8988T (cell line): ENCODE data around the gene TMEM120B.
"Not testable (repeated sequence)": the region's sequence is repeated elsewhere in the genome, so short reads cannot be mapped to it uniquely, and the experiment has no call there.

Experiments used
- DNase-seq: peaks from one replicate; pipeline ENCODE4 v3.0.0; 2011

The TMEM120B gene

GRCh38 chr12:121748571-121749265, 36.2 kb downstream of the TMEM120B start:
- no peak for DNase-seq

DNA sequence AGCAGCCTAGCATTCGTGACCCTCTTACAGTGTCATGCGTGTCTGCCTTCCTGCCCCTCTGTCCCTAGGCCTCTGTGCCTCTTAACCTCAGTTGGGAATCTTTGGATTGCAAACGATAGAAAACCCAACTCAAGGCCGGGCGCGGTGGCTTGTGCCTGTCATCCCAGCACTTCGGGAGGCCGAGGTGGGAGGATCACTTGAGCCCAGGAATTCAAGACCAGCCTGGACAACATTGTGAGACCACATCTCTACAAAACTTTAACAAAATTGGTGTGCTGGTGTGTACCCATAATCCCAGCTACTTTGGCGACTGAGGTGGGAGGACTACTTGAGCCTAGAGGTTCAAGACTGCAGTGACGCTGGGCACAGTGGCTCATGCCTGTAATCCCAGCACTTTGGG, 36.7 kb downstream of the TMEM120B start:
- no peak for DNase-seq

- no peak for DNase-seq
These were observed 38.0 kb downstream of the TMEM120B start for GRCh38 chr12:121750507-121750955.

DNA sequence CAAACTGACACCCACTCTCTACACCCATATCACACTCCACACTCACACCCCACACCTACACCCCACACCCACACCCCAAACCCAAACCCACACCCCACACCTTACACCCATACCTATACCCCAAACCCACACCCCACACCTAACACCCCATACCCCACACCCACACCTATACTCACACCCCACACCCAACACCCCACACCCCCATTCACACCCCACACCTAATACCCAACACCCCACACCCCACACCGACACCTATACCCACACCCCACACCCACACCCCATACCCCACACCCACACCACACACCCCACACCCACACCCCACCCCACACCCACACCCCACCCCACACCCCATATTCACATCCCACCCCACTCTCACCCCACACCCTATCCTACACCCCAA, 38.5 kb downstream of the TMEM120B start:
- no peak for DNase-seq

- no peak for DNase-seq
These were observed 39.3 kb downstream of the TMEM120B start for GRCh38 chr12:121751749-121752351.

DNA sequence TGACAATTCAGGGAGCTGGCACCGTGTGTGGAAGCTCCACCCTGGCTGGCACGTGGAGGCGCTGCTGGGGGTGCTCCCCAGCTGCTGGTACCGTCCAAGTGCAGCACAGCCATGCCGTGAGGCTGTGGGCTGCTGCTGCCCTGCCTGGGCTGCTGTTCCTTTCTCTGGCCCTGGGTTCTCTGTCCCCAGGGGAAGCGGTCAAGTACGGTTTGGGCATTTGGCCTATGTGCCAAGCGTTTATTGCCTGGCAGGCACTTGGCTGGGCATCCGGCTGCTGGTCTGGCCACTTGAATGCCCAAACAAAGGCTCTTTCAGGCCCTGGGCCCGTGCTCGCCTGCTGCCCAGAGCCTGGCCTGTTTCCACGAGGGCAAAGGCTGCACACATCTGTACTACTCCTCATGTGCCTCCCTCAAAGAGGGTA, 41.3 kb downstream of the TMEM120B start:
- DNase-seq, result no peak

DNA sequence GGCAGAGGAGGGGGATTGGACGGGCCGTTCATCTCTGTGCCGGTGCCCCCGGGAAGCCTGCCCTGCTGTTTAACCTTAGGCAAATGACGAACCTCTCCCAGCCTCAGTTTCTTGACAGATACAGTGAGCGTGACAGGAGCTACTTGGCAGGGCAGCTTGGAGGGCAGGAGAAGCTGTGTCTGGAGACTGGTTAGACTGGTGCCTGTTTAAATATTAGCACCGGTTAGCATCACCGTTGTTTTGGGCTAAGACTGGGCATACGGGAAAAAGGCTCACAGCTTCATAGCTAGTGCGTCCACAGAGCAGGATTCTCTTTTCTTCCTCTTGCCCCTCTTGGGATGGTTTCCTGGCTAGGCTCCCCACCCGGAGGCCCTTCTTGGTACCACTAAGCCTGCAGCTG, 42.3 kb downstream of the TMEM120B start:
- no peak for DNase-seq

DNA sequence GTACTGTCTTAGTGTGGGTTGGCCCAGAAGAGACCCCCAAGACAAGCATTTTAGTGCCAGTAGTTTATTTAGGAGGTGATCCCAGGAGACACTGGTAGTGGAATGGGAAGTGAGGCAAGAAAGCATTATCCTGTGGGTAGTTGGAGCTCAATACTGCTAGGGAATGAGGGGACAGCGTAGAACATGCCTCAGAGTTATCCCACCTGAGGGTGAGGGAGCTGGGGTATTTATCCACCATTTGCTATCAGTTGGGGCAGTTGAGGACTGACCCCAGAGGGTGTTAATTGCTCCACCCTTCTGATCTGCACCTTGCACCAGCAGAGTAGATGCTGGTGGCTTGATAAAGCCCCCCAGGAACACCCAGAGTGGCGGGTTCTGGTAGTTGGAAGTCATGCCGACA, 43.0 kb downstream of the TMEM120B start:
- no peak for DNase-seq

- not testable (repeated sequence) for DNase-seq
These were observed 46.0 kb downstream of the TMEM120B start for GRCh38 chr12:121758536-121758935.

GRCh38 chr12:121762269-121762668, 49.7 kb downstream of the TMEM120B start:
- no peak for DNase-seq

- no peak for DNase-seq
These were observed 52.3 kb downstream of the TMEM120B start for GRCh38 chr12:121764808-121765207.

DNA sequence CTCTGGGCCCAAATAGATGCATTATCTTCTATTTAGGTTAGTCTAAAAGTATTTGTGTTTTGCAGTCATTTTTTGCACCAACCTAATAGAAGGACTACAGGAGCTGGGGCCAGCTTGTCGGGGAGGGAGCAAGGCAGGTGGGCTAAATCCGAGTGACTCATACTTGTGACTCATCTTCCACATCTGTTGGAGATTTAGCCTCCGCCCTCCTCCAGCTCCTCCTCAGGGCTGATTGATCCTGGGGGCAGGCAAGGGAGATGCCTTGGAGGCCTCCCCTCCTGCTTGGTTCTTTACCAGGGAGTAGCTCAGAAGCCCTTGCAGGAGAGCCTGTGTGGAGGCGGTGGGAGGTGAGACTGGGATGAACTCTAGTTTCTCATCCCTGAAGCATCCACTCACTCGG, 53.0 kb downstream of the TMEM120B start:
- peak; percentile 72 for DNase-seq

- no peak for DNase-seq
These were observed 53.9 kb downstream of the TMEM120B start for GRCh38 chr12:121766290-121767039.

- DNase-seq, result no peak
These were observed 55.0 kb downstream of the TMEM120B start for GRCh38 chr12:121767525-121768016.

GRCh38 chr12:121769297-121769830, 56.8 kb downstream of the TMEM120B start:
- no peak for DNase-seq

DNA sequence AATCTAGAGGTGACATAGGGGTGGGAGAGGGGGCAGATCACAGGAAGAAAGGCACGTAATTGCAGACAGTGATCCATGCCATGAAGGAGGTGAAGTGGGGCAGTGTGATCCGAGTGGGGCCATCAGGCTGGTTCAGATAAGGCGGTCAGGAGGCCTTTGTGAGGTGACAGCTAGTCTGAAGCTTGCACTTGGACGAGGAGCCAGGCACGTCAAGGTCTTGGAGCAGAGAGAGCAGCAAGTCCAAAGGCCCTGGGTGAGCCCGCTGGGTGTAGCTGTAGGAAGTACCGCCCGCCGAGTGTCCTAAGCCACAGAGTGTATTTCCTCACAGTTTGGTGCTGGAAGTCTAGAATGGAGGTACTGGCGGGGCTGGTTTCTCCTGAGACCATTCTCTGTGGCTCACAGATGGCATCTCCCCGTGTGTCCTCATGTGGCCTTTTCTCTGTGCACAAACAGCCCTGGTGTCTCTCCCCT, 57.3 kb downstream of the TMEM120B start:
- no peak for DNase-seq

DNA sequence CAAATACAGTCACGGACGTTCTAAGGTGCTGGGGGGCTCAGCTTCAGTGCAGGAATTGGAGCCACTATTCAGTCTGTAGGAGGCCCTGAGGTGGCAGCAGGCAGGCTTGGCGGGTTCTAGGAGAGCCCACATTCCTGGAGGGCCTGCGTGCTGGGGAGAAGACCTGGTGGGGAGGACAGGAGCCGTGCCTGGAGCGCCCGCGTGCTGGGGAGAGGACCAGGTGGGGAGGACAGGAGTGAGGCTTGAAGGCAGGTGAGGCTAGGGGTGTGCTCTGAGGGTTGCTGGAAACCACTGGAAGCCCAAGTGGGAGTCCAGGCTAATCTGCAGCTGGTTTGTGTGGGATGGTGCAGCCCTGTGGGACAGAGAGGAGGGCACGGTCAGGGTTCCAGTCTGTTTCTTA, 57.8 kb downstream of the TMEM120B start:
- no peak for DNase-seq

GRCh38 chr12:121770813-121771625, 58.5 kb downstream of the TMEM120B start:
- no peak for DNase-seq

GRCh38 chr12:121773011-121773777, 60.6 kb downstream of the TMEM120B start:
- DNase-seq, result peak; percentile 91

- no peak for DNase-seq
These were observed 62.5 kb downstream of the TMEM120B start for GRCh38 chr12:121774968-121775474.

DNA sequence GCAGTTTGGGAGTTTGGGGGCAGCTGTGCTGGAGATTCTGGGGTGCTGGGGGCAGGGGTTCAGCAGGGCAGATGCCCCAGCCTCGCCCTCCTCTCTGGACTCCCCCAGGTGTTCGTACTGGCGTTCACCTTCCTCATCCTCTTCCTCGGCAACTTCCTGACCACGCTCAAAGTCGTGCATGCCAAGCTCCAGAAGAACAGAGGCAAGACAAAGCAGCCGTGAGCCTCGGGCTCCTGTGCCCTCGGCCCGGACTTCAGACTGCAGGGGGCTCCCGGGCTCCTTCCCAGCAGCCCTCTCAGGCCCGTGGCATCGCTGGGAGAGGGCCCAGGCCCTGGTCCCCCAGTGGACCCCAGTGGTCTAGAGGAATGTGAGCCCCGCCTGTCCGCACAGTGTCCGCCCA, 62.9 kb downstream of the TMEM120B start:
- DNase-seq, result no peak
